Activated CD4-positive, alpha-beta T cell treated with anti-CD3 and anti-CD28 coated beads, Interleukin-2, amount 50 U/mL, for 4 hours (primary cell): ENCODE results near the gene GARIN5B.
"Not testable (repeated sequence)": the region's sequence is repeated elsewhere in the genome, so short reads cannot be mapped to it uniquely, and the experiment has no call there.

Source experiments
- DNase-seq, 2 experiments: peaks; one replicate each; pipeline ENCODE4 v3.0.0-alpha.2; 2020

GARIN5B gene

DNA sequence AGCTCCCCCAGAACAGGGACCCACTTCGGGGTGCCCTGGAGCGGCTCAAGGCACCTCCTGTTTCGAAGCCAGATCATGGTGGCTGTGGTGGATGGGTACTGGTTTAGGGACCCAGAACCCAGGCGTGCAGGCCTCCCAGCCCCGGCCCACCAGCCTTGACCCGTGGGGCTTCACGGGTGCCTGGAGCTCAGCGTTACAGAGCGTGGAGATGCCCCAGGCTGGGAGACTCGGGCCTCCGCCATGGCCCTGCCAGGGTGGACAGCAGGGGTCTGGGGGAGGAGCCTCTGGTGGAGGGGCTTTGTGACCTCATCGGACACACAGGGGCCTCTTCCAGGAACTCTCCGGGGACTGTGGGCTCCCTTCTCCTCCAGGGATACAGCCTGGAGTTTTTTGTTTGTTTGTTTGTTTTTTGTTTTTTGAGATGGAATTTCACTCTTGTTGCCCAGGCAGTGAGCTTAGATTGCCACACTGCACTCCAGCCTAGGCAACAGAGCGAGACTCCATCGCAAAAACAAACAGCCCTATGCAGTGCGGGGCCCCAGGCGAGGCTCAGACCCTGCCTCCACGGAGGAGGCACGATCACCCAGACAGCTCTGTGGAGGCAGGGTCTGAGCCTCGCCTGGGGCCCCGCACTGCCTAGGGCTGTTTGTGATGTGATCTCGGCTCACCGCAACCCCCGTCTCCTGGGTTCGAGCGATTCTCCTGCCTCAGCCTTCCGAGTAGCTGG, at the start of gene GARIN5B:
GARIN5B (minus strand) TSS at position 271 of the 727 bp plus-strand sequence; CDS start at position 77, 194 bp downstream.
- no peak for DNase-seq

DNA sequence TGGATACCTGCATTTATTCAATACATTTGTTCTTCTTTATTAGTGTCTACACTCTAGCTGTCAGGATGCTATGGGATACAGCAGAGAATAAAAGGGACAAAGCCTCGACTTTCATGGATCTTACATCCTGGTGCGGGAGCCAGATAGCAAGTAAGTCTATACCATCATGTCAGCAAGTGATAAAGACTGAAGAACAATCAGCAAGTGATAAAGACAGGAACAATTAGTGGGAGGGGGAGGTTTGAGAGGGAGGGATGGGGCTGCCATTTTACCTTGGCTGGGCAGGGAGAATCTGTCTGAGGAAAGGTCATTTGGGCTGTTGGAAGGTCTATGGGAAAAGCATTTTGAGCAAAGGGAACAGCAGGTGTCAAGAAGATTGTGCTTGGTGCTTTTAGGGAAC, 47.1 kb upstream of the GARIN5B start:
- no peak for DNase-seq

DNA sequence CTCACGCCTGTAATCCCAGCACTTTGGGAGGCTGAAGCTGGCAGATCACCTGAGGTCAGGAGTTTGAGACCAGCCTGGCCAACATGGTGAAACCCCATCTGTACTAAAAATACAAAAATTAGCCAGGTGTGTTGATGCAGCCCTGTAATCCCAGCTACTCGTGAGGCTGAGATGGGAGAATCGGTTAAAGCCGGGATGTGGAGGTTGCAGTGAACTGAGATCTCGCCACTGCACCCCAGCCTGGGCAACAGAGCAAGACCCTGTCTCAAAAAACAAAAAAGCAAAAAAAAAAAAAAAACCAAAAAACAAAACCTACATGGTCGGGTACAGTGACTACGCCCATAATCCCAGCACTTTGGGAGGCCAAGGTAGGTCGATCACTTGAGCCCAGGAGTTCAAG, 46.1 kb upstream of the GARIN5B start:
- DNase-seq, result not testable (repeated sequence)

DNA sequence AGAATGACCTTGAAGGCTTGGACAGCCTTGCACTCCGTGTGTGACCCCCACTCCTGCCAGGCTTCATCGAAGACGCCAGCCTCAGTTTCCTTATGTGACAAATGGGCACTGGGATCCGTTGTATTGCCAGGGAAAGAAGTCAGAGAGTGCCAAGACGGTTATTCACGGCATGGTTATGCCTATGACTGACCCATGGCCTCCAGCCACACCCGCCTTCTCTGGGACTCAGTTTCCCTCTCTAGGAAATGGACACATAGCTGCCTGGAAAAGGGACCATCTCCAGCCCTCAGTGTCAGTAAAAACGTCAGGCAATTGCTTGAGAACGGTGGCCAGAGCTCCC, 45.4 kb upstream of the GARIN5B start:
- DNase-seq, result no peak

DNA sequence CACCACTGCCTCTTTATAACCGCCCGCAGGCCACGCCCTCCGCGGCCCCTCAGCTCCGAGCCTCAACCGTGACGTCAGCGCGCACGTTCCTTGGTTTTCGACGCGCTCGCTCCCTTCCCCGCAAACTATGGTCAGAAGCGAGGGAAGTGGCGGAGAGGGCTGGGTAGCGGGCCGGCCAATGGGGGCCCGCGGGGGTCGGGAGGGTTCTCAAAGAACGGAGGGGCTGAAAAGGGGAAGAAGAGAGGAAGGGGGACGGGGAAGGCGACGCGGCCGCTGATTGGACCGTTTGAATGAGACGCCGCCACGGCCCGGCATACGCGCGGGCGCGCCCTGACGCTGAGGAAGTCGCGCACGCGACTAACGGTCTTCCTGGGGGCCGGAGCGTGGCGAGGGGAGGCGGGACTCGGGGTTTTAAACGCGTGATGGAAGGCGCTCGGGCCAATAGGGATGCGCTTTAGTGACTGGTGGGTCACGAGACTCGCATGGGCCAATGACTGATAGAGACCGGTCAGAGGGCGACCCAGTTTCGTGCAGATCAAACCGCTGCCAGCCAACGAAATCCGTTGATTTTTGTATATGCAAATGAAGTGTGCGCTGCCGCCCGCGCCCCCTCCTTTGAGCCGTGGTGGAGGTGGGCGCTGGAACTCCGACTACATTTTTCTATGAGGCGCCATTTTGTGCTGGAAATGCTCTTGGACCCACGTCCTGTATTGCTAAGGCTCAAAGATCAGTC, 44.9 kb upstream of the GARIN5B start:
- peak; percentile 94 to 95 for DNase-seq

DNA sequence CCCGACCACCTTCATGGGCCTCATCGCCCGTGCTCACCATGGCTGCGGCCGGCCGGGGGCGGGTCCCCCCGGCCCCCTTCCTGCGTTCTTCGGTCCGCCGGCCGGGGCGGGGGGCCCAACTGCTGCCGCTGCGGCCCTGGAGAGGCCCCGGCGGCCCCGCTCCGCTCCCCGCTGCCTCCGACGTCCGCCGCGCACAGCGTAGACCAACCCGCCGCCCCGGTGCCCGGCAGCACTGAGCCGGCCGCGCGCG, 44.4 kb upstream of the GARIN5B start, which contains the start of gene UBE2S:
UBE2S (minus strand) TSS at position 239 of the 250 bp plus-strand sequence; CDS start at position 40, 199 bp downstream.
- DNase-seq, result not testable (repeated sequence)

DNA sequence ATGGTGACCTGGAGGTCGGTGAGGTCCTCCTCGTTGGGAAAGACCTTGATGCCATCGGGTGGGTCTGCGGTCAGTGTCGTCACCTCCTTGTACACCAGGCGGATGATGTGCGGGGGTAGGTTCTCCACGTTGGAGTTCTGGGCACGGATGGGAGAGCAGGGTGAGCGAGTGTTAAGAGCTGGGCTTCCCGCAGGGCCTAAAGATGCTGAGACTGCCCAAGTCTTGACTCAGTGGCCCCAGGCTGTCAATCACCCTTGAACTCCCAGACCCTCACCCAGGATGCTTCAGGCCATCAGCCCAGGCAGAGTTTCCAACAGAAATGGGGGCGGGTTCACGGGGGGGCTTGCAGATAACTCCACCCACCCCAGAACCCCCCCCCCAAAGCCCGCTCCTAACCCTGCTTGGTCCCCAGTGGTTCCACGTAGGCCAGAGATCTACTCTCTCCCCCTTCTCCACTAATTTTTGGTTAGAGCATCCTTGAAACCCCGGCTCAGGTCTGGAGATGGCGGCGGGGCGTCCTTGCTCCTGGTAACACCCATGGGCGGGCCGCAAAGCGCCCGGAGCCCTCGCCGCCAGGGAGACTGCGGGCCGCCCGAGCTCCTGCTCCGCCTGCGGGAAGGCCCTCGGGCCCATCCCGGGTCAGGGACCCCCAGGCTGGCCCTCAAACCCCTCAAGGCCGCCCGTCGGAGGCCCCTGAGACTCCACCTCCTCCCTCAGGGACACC, 43.9 kb upstream of the GARIN5B start:
- DNase-seq, result peak in 1 of 2 experiments; percentile 13

DNA sequence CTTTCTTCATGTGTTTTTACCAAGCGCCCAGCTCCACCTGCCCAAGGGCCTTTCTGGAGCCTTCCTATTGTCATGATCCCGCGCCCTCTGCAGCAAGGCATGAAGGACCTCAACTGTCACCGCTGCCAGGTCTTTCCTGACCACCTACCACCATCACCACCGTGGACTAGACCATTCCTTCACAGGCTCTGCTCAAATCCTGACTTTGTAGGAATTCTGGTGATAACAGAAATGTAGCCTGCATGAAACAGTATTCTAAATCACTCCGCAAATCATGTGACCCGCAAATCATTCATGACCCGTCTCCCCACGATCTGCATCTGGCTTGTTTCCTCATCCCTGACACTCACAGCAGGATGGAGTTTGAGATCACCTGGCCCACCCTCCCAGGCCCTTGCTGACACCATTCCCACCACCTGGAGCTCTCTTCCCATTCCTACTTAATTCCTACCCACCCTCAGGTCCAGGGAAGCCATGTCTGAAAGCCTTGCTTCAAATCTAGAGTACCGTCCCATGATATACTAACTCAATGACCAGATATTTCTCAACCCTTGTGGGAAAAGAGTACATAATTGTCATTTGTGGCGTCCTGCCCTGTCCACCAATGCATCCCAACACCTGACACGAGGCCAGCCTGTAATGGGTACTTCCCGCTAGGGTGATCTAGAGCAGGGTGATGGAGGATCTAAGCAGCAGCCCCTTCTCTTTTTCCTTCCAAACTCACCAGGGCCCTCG, 43.2 kb upstream of the GARIN5B start:
- no peak for DNase-seq

DNA sequence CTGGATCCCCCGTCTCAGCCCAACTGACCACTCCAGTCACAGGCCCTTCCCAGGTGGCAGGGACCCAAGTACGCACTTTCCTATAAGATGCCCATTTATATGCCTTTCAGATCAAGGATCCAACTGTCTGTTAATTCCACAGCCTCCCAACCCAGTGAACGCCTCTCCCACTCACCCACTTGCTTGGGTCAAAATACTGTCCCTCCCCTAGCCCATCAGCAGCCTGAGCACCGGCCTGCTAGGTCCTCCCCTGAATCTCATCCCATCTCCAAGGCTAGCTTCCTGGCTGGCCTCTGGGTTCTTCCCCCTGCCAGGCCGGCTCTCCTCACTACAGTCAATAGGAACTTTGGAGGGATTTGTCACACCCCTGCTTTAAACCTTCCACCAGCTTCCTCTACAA, 42.6 kb upstream of the GARIN5B start:
- no peak for DNase-seq

DNA sequence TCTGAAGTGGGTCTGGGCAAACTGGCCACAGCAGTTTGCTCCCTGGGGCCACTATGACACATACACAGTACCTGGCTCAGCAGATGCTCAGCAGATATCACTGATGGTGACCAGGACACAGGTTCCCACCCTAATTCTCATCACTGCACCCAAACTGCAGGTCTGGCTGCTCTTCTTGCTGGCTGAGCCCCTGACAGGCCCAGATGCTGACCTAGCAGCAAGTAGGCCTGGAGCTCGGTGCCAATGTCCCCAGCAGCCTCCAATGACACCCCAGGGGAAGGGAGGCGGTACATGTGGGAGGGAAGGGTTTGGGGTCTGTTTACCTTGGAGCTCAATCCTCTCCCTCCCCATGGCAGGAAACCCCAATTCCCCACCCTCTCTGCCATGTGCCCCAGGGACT, 39.4 kb upstream of the GARIN5B start:
- no peak for DNase-seq

DNA sequence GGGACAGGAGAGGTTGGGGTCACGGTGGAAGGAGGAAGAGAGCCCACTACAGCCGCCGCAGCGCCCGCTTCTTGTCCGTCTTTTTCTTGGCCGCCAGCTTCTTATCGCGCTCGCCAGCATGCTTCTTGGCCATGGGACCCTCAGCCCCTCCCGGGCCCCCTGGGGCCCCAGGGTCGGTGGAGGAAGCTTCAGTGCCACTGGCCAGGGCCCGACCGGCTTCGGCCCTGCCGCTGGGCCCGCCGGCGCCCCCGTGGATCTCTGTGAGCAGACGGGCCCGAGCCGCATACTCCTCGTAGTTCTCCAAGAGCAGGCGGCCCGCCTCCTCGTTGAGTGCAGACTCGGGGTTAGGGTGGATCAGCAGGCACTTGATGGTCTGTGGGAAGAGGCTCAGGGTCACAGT, 38.3 kb upstream of the GARIN5B start:
- not testable (repeated sequence) for DNase-seq

DNA sequence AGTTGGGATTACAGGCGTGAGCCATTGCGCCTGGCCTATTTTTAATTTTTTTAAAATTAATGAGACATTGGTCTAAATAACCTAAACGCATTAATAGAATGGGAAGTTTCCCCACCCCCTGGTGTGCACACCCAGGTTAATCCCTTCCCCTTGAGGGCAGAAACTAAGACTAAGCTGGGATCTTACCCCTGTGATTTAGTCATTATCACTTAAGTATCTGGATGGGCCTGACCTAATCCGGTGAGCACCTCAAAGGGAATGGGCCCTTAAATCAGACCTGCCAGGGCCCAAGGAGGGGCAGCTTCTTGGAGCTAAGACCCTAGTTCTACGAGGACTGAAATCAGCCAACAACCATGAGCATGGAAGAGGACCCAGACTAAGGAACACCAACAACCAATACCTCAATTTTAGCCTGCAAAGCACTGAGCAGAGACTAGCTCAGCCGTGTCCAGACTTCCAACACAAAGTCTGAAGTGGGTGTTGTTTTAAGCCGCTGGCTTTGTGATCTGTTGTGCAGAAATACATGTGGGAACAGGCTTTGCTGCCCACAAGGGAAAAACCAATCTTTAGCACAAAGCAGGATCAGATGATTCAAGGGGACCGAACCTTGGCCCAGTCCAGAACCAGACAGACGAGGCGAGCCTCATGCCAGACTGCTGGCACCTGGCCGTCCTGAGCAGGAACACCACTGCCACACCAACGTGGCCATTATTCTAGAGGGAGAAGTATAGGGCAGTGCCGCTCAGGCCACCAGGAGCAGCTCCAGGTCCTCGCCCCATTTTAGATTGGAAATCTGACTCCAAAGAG, 37.4 kb upstream of the GARIN5B start:
- DNase-seq, result no peak

DNA sequence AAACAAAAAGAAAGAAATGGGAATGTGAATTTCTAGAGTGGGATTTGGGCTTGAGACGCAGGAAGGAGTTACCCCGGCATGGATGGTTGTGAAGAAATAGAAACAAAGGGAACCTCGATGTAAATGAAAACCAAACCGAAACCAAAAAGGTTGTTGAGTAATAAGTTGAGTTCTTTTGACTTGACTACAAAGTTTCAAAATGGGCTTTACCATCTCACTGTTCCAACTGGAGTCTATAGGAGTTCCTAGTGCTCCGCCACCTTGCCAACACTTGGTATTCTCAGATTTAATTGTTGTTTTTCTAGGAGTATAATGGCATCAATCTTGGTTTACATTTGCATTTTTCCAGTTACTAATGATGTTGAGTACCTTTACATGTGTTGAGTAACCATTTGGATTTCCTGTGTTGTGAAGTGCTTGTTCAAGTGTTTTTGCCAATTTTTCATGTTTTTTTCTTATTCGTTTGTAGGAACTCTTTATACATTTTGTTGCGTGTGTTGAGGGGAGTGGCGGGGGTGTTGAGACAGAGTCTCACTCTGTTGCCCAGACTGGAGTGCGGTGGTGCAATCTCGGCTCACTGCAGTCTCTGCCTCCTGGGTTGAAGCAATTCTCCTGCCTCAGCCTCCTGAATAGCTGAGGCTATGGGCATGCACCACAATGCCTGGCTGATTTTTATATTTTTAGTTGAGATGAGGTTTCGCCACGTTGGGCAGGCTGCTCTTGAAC, 35.3 kb upstream of the GARIN5B start:
- no peak for DNase-seq

DNA sequence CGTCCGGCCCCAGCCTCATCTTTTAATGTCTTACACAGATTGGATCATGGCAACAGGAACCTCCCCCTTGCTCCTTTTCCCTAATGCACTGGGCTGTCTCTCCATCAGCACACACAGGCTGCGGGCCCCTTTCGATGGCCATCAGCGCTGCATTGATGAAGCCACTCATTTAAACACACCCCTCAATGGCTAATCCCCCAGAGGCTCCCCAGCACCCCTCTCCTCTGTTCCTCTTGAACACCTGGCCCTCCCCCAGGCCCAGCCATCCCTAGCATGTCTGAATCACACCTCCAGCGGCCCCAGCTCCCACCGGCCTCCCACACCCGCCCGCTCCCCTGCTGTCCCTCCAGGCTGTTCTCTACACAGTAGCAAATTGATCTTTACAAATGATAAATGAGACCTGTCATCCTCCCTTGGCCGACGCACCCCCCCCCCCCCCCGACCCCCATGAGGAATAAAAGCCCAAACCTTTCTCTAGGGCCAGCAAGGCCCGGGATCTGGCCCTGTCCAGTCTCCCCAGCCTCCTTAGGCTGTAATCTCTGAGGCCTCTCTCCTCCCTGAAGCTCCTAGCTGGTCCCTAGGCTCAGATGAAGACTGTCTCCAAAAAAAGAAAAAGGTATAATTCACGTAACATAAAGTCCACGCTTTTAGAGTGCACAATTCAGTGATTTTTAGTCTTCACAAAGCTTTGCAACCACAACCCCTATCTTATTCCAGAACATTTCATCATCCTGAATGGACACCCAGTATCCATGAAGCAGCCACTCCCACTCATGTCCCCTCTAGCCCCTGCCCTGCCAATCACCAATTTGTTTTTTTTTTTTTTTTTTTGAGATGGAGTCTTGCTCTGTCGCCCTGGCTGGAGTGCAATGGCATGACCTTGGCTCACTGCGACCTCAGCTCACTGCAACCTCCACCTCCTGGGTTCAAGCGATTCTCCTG, 30.0 kb upstream of the GARIN5B start:
- no peak for DNase-seq

DNA sequence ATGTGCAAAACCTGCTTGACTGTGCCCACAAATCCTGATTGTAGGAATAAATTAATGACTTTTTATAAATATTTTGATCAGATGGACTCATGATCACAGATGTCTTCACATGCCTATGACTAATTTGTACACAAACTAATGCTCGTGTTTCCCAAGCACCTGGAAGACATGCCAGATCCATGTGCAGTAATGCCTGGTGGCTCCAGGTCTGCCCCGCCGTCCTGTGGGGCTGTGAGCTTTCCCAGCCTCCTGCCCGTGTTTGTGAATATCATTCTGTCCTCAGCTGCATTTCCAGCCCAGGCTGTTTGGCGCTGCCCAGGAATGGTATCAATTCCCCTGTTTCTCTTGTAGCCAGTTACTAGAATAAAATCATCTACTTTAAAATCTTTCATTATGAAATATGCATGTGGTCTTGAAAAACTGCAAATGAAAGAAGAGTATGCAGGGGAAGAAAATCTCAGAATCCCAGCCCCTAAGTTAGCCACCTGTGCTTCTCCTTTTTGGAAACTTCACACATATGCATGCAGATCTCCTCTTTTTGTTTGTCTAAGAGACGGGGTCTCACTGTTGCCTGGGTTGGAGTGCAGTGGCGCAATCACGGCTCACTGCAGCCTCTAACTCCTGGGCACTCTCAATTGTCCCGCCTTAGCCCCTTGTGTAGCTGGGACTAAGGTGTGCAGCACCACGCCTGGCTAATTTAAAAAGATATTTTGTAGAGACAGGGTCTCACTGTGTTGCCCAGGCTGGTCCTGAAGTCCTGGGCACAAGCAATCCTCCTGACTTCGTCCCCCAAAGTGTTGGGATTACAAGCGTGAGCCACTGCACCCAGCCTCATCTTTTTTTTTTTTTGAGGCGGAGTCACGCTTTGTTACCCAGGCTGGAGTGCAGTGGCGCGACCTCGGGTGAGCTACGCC, 28.9 kb upstream of the GARIN5B start:
- DNase-seq, result no peak

DNA sequence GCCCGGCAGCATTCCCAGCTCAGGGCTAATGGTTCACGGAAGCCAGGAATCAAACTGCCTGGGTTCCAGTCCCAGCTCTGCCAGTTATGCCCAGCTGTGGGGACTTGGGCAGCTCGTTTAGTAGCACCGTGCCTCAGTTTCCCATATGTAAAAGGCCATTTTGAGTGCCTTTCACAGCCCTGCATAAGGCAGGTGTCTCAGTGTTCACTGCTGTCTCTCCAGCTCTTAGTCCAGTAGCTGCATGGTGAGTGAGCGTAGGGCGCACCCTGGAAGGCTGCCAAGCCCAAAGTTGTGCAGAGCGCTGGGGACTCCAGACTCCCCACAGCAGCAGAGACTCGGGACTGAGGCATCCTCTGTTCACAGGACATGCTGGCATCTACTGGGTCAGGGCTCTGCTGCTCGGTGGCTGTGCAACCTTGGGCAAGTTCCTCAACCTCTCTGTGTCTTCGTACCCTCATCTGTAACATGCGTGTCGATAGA, 28.2 kb upstream of the GARIN5B start:
- no peak for DNase-seq

DNA sequence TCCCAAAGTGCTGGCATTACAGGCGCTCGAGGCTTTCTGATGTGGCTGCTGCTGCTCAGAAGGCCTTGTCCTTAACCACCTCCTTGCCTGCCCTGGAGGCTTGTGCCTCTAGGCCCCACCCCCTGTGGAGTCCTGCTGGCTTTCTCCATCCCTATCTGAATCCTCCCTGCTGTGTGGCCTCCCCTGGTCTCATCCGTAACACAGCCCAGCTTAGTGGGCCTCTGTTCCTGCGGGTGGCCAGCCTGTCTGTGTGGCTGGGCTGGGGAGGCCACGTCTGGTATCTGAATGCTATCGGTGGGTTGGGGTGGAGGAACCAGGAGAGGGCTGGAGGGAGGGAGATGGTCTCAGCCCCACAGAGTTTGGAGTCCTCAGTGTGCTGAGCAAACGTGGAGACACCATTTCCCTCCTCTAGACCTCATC, 27.4 kb upstream of the GARIN5B start:
- no peak for DNase-seq

DNA sequence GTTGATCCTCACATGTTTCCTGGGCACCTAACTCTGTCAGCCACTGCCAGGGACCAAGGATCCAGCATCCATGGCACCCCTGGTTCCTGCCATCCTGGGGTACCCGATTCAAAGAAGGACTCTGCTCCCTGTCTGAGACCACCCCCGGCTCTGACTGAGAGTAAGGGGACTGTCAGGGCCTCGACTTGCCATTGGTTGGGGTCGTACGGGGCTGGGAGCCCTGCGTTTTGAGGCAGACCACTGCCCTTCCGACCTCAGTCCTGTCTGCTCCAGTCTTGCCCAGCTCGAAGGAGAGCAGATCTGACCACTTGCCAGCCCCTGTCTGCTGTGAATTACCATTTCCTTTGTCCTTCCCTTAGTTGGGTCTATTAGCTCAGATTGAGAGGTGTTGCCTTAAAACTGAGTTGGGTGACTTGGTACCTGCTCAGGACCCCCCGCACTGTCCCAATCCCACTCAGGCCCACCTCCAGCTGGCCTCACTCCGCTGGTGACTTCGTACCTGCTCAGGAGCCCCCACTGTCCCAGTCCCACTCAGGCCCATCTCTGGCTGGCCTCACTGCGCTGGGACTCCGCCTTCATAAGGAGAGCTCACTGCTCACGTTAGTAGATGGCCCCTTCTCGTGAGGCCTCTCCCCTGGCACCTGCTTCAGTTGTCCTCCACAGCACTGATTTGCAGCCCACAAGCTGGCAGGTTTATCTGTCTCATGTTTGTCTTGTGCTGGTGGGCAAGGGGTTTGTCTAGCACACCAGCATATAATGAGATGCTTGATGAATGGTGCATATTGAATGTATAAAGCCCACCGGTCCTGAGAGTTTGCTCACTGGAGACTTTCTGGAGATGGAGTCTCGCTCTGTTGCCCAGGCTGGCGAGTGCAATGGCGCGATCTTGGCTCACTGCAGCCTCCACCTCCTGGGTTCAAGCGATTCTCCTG, 26.6 kb upstream of the GARIN5B start:
- no peak for DNase-seq
